Breast epithelium (tissue), 3 donors: ENCODE measurements around the gene TRIP6.

Source experiments
- POLR2AphosphoS5 ChIP-seq, 3 donors: sonication (generic); formaldehyde crosslinking; IDR thresholded peaks; one replicate each; pipeline ENCODE4 v1.6.1; 2017; ENCODE audit warnings: antibody characterized with exemption in 3 of 3
- TF ChIP-seq, protein P1 (sequence below), 3 donors: fragments of 450-650 bp; IDR thresholded peaks; one replicate each; pipeline ENCODE4 v1.5.1; 2016 to 2017; ENCODE audit warnings: antibody characterized with exemption in 3 of 3, mild to moderate bottlenecking in 3 of 3, moderate library complexity in 3 of 3

DNA sequence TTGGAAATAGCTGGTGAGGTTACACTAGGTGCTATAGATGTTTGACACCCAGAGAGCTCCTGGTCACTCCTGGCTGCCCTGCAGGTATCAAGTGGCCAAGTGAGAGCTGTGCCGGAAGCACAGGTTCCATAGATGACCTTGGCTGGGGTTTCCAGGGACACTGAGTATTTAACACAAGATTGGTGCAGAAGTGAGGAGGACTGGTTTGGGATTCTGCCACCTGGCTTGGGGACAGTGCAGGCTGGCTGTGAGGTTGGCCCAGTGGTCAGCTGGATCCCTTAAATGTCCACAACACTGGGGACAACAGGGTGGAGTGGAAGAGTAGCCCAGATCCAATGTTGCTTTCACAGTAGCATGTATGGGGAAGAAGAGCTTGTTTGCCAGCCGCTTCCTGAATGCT lies 33.8 kb downstream of the TRIP6 start:
- TF ChIP-seq, protein P1, sequence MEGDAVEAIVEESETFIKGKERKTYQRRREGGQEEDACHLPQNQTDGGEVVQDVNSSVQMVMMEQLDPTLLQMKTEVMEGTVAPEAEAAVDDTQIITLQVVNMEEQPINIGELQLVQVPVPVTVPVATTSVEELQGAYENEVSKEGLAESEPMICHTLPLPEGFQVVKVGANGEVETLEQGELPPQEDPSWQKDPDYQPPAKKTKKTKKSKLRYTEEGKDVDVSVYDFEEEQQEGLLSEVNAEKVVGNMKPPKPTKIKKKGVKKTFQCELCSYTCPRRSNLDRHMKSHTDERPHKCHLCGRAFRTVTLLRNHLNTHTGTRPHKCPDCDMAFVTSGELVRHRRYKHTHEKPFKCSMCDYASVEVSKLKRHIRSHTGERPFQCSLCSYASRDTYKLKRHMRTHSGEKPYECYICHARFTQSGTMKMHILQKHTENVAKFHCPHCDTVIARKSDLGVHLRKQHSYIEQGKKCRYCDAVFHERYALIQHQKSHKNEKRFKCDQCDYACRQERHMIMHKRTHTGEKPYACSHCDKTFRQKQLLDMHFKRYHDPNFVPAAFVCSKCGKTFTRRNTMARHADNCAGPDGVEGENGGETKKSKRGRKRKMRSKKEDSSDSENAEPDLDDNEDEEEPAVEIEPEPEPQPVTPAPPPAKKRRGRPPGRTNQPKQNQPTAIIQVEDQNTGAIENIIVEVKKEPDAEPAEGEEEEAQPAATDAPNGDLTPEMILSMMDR (IDR thresholded peaks at IDR 0.05): no peak
- TF ChIP-seq POLR2AphosphoS5 (IDR thresholded peaks at IDR 0.05): no peak
